Activated CD4-positive, alpha-beta T cell treated with anti-CD3 and anti-CD28 coated beads for 36 hours (primary cell): ENCODE data around the gene LRRC3. TPM values are rescaled to one million over a fixed set of nuclear protein-coding genes. Genes with fewer than 3 reads are reported as not detected.
"Not testable (repeated sequence)": the region's sequence is repeated elsewhere in the genome, so short reads cannot be mapped to it uniquely, and the experiment has no call there.

Experiments
- ATAC-seq: fragments of 200-7000 bp; cut with Tn5 transposase; one replicate; pipeline ENCODE4 v1.10.0; 2021; ENCODE audit warnings: mild to moderate bottlenecking, moderate library complexity
- CTCF ChIA-PET: fragments of 350-600 bp; sonication (Branson Sonifier 250); formaldehyde crosslinking; loops from one replicate; lab custom pipeline; 2021; ENCODE audit warnings: antibody characterized with exemption; lab: Charles Lee
- POLR2A ChIA-PET: fragments of 350-600 bp; sonication (Branson Sonifier 250); formaldehyde crosslinking; loops from one replicate; lab custom pipeline; 2021; ENCODE audit warnings: antibody characterized with exemption, inconsistent platforms; lab: Charles Lee
- DNase-seq: peaks from one replicate; pipeline ENCODE4 v3.0.0-alpha.2; 2020
- H3K27ac Mint-ChIP-seq: one replicate; pipeline ENCODE4 v1.8.0; 2021; ENCODE audit warnings: mixed read lengths
- H3K27me3 Mint-ChIP-seq: one replicate; pipeline ENCODE4 v1.8.0; 2021; ENCODE audit warnings: mixed read lengths
- H3K36me3 Mint-ChIP-seq: one replicate; pipeline ENCODE4 v1.8.0; 2021; ENCODE audit warnings: low read depth, mixed read lengths
- H3K4me1 Mint-ChIP-seq: one replicate; pipeline ENCODE4 v1.8.0; 2021; ENCODE audit warnings: mixed read lengths
- H3K4me3 Mint-ChIP-seq: one replicate; pipeline ENCODE4 v1.8.0; 2021; ENCODE audit warnings: mild to moderate bottlenecking, moderate library complexity, mixed read lengths
- H3K9me3 Mint-ChIP-seq: one replicate; pipeline ENCODE4 v1.8.0; 2021; ENCODE audit warnings: low read depth, mixed read lengths
- intact Hi-C, 2 experiments: fragments of 100-400 bp; cut with DNase I in 1 of 2; cut with micrococcal nuclease in 1 of 2; formaldehyde crosslinking; loops; one replicate each; pipeline versions ENCODE4 v1.14.2 to v1.15.1; 2022 to 2024; cut with DNase I, micrococcal nuclease
- total RNA-seq, 2 experiments: library from RNA; stranded (reverse); gene quantifications; one replicate each; pipeline ENCODE4 v1.2.3, GENCODE V29; 2021

The LRRC3 gene
- total RNA-seq, 2 experiments from 2014 or later, result 2.7 to 2.9 TPM

- Mint-ChIP-seq H3K36me3 (no peaks in the 10 kb centered on the region), H3K4me1 (no peaks in the 10 kb centered on the region), H3K4me3 (no peak overlapping the region), H3K27ac (no peak overlapping the region), H3K27me3 (peaks cover 6% of the 10 kb centered on the region), H3K9me3 (peaks cover 14% of the 10 kb centered on the region)
- intact Hi-C loops, result loop anchor here in 1 of 2 experiments (10.0 kb wide), 1 partner anchor 71 kb away; no protein-coding TSS in a partner anchor
- DNase-seq, result no peak
- ATAC-seq, result no peak
- POLR2A ChIA-PET, result no interaction called here
- CTCF ChIA-PET, result interaction anchor here (0.7 to 1.5 kb wide), 6 partner anchors 8 to 1647 kb away, joined by 3 to 4 read pairs (median 3); no protein-coding TSS in a partner anchor
These were observed 40.6 kb downstream of the LRRC3 start for GRCh38 chr21:44495611-44496563.

- intact Hi-C loops, result loop anchor here in 1 of 2 experiments (10.0 kb wide), 1 partner anchor 72 kb away; no protein-coding TSS in a partner anchor
- H3K27ac Mint-ChIP-seq, result no peak overlapping the region
- CTCF ChIA-PET, result interaction anchor here (1.1 to 1.5 kb wide), 2 partner anchors 9 to 383 kb away, joined by 3 to 4 read pairs; no protein-coding TSS in a partner anchor
These were observed 41.5 kb downstream of the LRRC3 start for GRCh38 chr21:44496564-44497550.

DNA sequence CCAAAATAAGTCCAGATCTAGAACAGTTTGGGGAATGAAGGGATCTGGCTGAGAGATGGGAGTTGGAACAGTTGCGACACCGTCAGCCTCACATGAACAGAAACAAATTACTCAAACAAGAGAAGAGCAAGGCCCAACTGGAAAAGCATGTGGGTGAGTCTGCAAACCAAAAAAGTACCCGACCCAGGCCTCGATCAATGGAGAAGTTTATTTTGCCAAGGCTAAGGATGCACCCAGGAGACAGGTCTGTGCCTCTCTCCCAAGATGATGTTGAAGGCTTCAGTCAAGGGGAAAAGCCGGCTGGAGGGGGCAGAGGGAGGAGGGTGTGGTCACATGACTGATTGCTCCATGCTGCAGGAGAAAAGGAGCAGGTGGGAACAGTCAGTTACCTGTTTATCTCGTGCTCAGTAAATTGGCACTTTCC lies 42.4 kb downstream of the LRRC3 start:
- CTCF ChIA-PET, result no interaction called here
- intact Hi-C loops, result loop anchor here in 1 of 2 experiments (10.0 kb wide), 1 partner anchor 73 kb away; no protein-coding TSS in a partner anchor
- Mint-ChIP-seq H3K27me3 (peaks cover 3% of the 10 kb centered on the region), H3K36me3 (no peaks in the 10 kb centered on the region), H3K9me3 (peaks cover 7% of the 10 kb centered on the region), H3K27ac (no peak overlapping the region), H3K4me3 (no peak overlapping the region), H3K4me1 (no peaks in the 10 kb centered on the region)
- no peak for DNase-seq
- POLR2A ChIA-PET, result no interaction called here
- ATAC-seq, result no peak

More at GRCh38 chr21:44496564-44497550, 41.5 kb downstream of the LRRC3 start:
- H3K9me3 Mint-ChIP-seq, result peaks cover 14% of the 10 kb centered on the region
- H3K36me3 Mint-ChIP-seq, result no peaks in the 10 kb centered on the region
- POLR2A ChIA-PET, result no interaction called here
- DNase-seq (no peak), ATAC-seq (no peak)
- H3K27me3 Mint-ChIP-seq, result peaks cover 4% of the 10 kb centered on the region
- no peak overlapping the region for H3K4me3 Mint-ChIP-seq
- no peaks in the 10 kb centered on the region for H3K4me1 Mint-ChIP-seq

- POLR2A ChIA-PET, result no interaction called here
These were observed 43.2 kb downstream of the LRRC3 start for GRCh38 chr21:44498280-44499210.

DNA sequence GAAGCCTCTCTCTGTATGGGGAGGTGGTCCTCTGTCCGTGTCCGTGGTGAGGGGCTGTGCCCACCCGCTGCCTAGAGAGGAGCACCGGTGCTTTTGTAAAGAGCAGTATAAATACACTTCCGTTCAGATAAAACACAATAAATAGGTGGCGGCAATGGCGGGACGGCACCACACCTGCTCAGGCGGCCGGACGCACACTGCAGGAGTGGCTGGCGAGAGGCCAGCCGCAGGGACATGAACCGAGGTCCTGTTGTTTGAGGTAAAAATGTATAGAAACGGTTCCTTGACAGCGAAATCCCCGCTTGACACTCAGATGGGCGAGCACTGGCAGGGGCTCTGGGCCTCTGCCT lies 43.9 kb downstream of the LRRC3 start:
- no peak overlapping the region for H3K4me3 Mint-ChIP-seq
- DNase-seq, result no peak
- no peak for ATAC-seq
- no peak overlapping the region for H3K27ac Mint-ChIP-seq
- H3K36me3 Mint-ChIP-seq, result no peaks in the 10 kb centered on the region
- H3K4me1 Mint-ChIP-seq, result no peaks in the 10 kb centered on the region
- ChIA-PET POLR2A (no interaction called here), CTCF (interaction anchor here (0.6 kb wide), 1 partner anchor 154 kb away, joined by 3 read pairs; no protein-coding TSS in a partner anchor)
- no peaks in the 10 kb centered on the region for H3K27me3 Mint-ChIP-seq
- intact Hi-C loops, result loop anchor here in 1 of 2 experiments (10.0 kb wide), 1 partner anchor 74 kb away; no protein-coding TSS in a partner anchor
- no peaks in the 10 kb centered on the region for H3K9me3 Mint-ChIP-seq

More at GRCh38 chr21:44498280-44499210, 43.2 kb downstream of the LRRC3 start:
- ATAC-seq (no peak), DNase-seq (no peak)
- intact Hi-C loops, result loop anchor here in 1 of 2 experiments (10.0 kb wide), 1 partner anchor 74 kb away; no protein-coding TSS in a partner anchor
- Mint-ChIP-seq H3K36me3 (no peaks in the 10 kb centered on the region), H3K4me1 (no peaks in the 10 kb centered on the region), H3K27ac (no peak overlapping the region), H3K27me3 (no peaks in the 10 kb centered on the region), H3K4me3 (no peak overlapping the region), H3K9me3 (no peaks in the 10 kb centered on the region)
- CTCF ChIA-PET, result interaction anchor here (0.6 kb wide), 1 partner anchor 154 kb away, joined by 3 read pairs; no protein-coding TSS in a partner anchor

DNA sequence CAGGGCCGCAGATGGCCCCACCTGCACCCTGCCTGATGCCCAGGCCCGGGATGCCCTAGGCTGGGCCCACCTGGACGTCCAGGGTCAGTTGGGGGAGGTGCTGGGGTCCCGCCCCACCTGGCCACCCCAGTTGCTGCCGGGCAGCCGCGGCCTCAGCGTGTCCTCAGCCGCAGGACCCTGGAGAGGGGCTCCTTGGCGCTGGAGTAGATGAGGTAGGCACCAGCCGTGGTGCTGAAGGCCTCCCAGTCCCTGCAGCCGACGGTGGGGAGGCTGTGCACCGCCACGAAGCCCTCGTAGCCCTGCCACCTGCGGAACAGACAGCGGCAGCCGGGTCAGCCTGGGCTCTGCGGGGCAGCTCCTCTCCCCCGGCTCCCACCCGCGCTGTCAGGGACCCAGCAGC lies 44.3 kb downstream of the LRRC3 start:
- ChIA-PET POLR2A (no interaction called here), CTCF (no interaction called here)
- H3K4me1 Mint-ChIP-seq, result no peaks in the 10 kb centered on the region
- no peaks in the 10 kb centered on the region for H3K27me3 Mint-ChIP-seq
- H3K27ac Mint-ChIP-seq, result no peak overlapping the region
- intact Hi-C loops, result loop anchor here in 1 of 2 experiments (10.0 kb wide), 1 partner anchor 75 kb away; no protein-coding TSS in a partner anchor
- no peaks in the 10 kb centered on the region for H3K9me3 Mint-ChIP-seq
- H3K4me3 Mint-ChIP-seq, result no peak overlapping the region
- ATAC-seq (no peak), DNase-seq (no peak)
- H3K36me3 Mint-ChIP-seq, result no peaks in the 10 kb centered on the region

- no peak for ATAC-seq
- no peaks in the 10 kb centered on the region for H3K4me1 Mint-ChIP-seq
- POLR2A ChIA-PET, result no interaction called here
- CTCF ChIA-PET, result no interaction called here
- H3K27me3 Mint-ChIP-seq, result no peaks in the 10 kb centered on the region
- H3K9me3 Mint-ChIP-seq, result no peaks in the 10 kb centered on the region
- intact Hi-C loops, result no loop called here
- H3K4me3 Mint-ChIP-seq, result no peak overlapping the region
- H3K36me3 Mint-ChIP-seq, result no peaks in the 10 kb centered on the region
- DNase-seq, result no peak
- no peak overlapping the region for H3K27ac Mint-ChIP-seq
These were observed 44.8 kb downstream of the LRRC3 start for GRCh38 chr21:44500111-44500510.

DNA sequence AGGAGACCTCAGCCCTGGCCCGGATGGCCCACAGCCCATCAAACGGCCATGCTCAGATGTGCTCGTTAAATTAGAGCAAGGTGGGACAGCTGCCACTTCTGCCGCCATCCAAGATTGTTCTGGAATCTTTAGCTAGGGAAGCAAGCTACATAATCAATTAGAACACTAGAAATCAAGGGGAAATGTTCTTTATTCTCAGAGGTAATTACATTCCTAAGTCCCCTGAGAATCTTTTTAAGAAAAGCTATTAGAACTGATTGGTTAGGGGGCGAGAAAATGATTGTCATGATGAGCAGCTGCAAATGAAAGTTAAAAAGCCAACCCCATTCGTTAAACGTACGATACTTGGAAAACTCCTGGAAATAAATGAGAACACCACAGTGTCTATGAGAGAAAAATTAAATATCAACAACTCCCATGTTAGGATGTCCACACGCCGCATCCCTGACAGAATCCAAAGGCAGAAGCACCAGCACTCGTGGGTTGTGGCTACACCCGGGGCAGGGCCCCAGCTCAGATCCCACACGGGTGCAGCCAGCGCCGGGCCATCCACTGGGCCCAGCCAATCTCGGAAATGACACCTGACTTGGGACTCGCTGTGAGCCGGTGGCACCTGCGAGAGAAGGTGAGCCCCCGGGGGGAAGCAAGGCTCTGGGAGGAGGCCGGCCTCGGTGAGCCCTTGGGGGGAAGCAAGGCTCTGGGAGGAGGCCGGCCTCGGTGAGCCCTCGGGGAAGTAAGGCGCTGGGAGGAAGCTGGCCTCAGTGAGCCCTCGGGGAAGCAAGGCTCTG lies 47.1 kb downstream of the LRRC3 start:
- no peak overlapping the region for H3K27ac Mint-ChIP-seq
- ChIA-PET POLR2A (no interaction called here), CTCF (interaction anchor here (2.1 kb wide), 1 partner anchor 291 kb away, joined by 7 read pairs; no protein-coding TSS in a partner anchor)
- no peaks in the 10 kb centered on the region for H3K9me3 Mint-ChIP-seq
- no peak overlapping the region for H3K4me3 Mint-ChIP-seq
- DNase-seq (no peak), ATAC-seq (no peak)
- intact Hi-C loops, result no loop called here
- H3K36me3 Mint-ChIP-seq, result no peaks in the 10 kb centered on the region
- H3K4me1 Mint-ChIP-seq, result no peaks in the 10 kb centered on the region
- no peaks in the 10 kb centered on the region for H3K27me3 Mint-ChIP-seq

DNA sequence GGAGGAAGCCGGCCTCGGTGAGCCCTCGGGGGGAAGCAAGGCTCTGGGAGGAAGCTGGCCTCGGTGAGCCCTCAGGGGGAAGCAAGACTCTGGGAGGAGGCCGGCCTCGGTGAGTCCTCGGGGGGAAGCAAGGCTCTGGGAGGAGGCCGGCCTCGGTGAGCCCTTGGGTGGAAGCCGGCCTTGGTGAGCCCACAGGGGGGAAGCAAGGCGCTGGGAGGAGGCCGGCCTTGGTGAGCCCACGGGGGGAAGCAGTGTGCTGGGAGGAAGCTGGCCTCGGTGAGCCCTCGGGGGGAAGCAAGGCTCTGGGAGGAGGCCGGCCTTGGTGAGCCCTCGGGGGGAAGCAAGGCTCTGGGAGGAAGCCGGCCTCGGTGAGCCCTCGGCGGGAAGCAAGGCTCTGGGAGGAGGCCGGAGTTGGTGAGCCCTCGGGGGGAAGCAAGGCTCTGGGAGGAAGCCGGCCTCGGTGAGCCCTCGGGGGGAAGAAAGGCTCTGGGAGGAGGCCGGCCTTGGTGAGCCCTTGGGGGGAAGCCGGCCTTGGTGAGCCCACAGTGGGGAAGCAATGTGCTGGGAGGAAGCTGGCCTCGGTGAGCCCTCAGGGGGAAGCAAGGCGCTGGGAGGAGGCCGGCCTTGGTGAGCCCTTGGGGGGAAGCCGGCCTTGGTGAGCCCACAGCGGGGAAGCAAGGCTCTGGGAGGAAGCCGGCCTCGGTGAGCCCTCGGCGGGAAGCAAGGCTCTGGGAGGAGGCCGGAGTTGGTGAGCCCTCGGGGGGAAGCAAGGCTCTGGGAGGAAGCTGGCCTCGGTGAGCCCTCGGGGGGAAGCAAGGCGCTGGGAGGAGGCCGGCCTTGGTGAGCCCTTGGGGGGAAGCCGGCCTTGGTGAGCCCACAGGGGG lies 47.9 kb downstream of the LRRC3 start:
- H3K4me3 Mint-ChIP-seq, H3K9me3 Mint-ChIP-seq, H3K27ac Mint-ChIP-seq, ATAC-seq, DNase-seq, POLR2A ChIA-PET, H3K27me3 Mint-ChIP-seq, H3K4me1 Mint-ChIP-seq, H3K36me3 Mint-ChIP-seq, intact Hi-C loops: not testable (repeated sequence)
- CTCF ChIA-PET, result interaction anchor here (2.1 kb wide), 1 partner anchor 290 kb away, joined by 7 read pairs; no protein-coding TSS in a partner anchor
